H1 (cell line): ENCODE data around the gene CGRRF1. TPM values are rescaled to one million over a fixed set of nuclear protein-coding genes. Genes with fewer than 3 reads are reported as not detected.

ENCODE experiments used
- ASH2L ChIP-seq: fragments of 200-600, 300-600 bp; sonication (generic); IDR thresholded peaks from one replicate; pipeline ENCODE4 v1.7.1; 2017; ENCODE audit warnings: low read length
- BACH1 ChIP-seq: IDR thresholded peaks from 2 replicates; pipeline ENCODE4 v1.6.1; 2012; ENCODE audit warnings: low read length, improper control_type of control experiment
- CEBPB ChIP-seq: IDR thresholded peaks from 2 replicates; pipeline ENCODE4 v1.6.1; 2012; ENCODE audit warnings: low read depth, low read length
- NRF1 ChIP-seq: IDR thresholded peaks from 2 replicates; pipeline ENCODE4 v1.6.1; 2011; ENCODE audit warnings: mild to moderate bottlenecking, low read depth, low read length, improper control_type of control experiment
- RAD21 ChIP-seq, 2 experiments: IDR thresholded peaks in 1 of 2; conservative IDR thresholded peaks in 1 of 2; 2 replicates each; pipeline ENCODE4 v1.6.1; 2011; ENCODE audit warnings: low read depth in 2 of 2, low read length in 2 of 2, improper control_type of control experiment in 1 of 2, inconsistent platforms in 1 of 2, mild to moderate bottlenecking in 1 of 2, moderate library complexity in 1 of 2
- SAP30 ChIP-seq: fragments of 300-600 bp; sonication (generic); IDR thresholded peaks from 2 replicates; pipeline ENCODE4 v1.7.1; 2012; ENCODE audit warnings: low read length, moderate library complexity, mild to moderate bottlenecking, inconsistent platforms; ENCODE audit not compliant: insufficient read depth, insufficient replicate concordance
- SRF ChIP-seq: IDR thresholded peaks from 2 replicates; pipeline ENCODE4 v1.6.1; 2011; ENCODE audit warnings: mild to moderate bottlenecking, low read depth, low read length, moderate library complexity
- polyA plus RNA-seq, 7 experiments: library from polyadenylated mRNA; depleted of rRNA in 3 of 7; stranded (reverse) in 5 of 7; unstranded in 2 of 7; fragments of >200 nt in 5 of 7; fragments of 200-250 nt in 2 of 7; gene quantifications; 1 replicate in 5 of 7; 2 replicates in 1 of 7; 4 replicates in 1 of 7; pipeline versions ENCODE4 v1.2.1 to v1.2.3, GENCODE V29; 2011 to 2013; ENCODE audit warnings: missing spikeins in 2 of 7, mixed read lengths in 2 of 7
- total RNA-seq: library from RNA; stranded (reverse); fragmentation: NEBNext Ultra II Directional; extraction: Animal tissue kit (Norgen Biotek cat#: 25700); gene quantifications from 2 replicates; pipeline ENCODE4 v1.2.1, GENCODE V29; 2021
- TF ChIP-seq, protein P1 (sequence below): fragments of 300-600 bp; sonication (generic); IDR thresholded peaks from 2 replicates; pipeline ENCODE4 v1.7.1; 2012; ENCODE audit warnings: low read length, moderate library complexity, mild to moderate bottlenecking, inconsistent platforms; ENCODE audit not compliant: insufficient replicate concordance
- TF ChIP-seq, protein P2 (sequence below): IDR thresholded peaks from 2 replicates; pipeline ENCODE4 v1.6.1; 2012; ENCODE audit warnings: inconsistent platforms

The CGRRF1 gene
- total and polyA plus RNA-seq, 2 of the 8 experiments (the other 6 are each of a cell fraction or from before 2014, with no cell fraction given) = 7.4 to 20.2 TPM

DNA sequence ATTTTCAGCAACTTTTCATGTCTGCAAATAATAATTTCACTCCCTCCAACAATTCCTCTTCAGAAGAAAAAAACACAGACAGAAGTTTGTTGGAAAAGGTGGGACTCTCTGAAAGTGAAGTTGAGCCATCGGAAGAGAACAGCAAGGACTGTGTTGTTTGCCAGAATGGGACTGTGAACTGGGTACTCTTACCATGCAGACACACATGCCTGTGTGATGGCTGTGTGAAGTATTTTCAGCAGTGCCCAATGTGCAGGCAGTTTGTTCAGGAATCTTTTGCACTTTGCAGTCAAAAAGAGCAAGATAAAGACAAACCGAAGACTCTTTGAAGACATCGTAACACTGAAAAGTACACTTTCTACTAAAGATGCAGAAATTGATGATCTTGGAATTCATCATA is 28.3 kb downstream of the CGRRF1 start (continued):
- TF ChIP-seq, protein P1, sequence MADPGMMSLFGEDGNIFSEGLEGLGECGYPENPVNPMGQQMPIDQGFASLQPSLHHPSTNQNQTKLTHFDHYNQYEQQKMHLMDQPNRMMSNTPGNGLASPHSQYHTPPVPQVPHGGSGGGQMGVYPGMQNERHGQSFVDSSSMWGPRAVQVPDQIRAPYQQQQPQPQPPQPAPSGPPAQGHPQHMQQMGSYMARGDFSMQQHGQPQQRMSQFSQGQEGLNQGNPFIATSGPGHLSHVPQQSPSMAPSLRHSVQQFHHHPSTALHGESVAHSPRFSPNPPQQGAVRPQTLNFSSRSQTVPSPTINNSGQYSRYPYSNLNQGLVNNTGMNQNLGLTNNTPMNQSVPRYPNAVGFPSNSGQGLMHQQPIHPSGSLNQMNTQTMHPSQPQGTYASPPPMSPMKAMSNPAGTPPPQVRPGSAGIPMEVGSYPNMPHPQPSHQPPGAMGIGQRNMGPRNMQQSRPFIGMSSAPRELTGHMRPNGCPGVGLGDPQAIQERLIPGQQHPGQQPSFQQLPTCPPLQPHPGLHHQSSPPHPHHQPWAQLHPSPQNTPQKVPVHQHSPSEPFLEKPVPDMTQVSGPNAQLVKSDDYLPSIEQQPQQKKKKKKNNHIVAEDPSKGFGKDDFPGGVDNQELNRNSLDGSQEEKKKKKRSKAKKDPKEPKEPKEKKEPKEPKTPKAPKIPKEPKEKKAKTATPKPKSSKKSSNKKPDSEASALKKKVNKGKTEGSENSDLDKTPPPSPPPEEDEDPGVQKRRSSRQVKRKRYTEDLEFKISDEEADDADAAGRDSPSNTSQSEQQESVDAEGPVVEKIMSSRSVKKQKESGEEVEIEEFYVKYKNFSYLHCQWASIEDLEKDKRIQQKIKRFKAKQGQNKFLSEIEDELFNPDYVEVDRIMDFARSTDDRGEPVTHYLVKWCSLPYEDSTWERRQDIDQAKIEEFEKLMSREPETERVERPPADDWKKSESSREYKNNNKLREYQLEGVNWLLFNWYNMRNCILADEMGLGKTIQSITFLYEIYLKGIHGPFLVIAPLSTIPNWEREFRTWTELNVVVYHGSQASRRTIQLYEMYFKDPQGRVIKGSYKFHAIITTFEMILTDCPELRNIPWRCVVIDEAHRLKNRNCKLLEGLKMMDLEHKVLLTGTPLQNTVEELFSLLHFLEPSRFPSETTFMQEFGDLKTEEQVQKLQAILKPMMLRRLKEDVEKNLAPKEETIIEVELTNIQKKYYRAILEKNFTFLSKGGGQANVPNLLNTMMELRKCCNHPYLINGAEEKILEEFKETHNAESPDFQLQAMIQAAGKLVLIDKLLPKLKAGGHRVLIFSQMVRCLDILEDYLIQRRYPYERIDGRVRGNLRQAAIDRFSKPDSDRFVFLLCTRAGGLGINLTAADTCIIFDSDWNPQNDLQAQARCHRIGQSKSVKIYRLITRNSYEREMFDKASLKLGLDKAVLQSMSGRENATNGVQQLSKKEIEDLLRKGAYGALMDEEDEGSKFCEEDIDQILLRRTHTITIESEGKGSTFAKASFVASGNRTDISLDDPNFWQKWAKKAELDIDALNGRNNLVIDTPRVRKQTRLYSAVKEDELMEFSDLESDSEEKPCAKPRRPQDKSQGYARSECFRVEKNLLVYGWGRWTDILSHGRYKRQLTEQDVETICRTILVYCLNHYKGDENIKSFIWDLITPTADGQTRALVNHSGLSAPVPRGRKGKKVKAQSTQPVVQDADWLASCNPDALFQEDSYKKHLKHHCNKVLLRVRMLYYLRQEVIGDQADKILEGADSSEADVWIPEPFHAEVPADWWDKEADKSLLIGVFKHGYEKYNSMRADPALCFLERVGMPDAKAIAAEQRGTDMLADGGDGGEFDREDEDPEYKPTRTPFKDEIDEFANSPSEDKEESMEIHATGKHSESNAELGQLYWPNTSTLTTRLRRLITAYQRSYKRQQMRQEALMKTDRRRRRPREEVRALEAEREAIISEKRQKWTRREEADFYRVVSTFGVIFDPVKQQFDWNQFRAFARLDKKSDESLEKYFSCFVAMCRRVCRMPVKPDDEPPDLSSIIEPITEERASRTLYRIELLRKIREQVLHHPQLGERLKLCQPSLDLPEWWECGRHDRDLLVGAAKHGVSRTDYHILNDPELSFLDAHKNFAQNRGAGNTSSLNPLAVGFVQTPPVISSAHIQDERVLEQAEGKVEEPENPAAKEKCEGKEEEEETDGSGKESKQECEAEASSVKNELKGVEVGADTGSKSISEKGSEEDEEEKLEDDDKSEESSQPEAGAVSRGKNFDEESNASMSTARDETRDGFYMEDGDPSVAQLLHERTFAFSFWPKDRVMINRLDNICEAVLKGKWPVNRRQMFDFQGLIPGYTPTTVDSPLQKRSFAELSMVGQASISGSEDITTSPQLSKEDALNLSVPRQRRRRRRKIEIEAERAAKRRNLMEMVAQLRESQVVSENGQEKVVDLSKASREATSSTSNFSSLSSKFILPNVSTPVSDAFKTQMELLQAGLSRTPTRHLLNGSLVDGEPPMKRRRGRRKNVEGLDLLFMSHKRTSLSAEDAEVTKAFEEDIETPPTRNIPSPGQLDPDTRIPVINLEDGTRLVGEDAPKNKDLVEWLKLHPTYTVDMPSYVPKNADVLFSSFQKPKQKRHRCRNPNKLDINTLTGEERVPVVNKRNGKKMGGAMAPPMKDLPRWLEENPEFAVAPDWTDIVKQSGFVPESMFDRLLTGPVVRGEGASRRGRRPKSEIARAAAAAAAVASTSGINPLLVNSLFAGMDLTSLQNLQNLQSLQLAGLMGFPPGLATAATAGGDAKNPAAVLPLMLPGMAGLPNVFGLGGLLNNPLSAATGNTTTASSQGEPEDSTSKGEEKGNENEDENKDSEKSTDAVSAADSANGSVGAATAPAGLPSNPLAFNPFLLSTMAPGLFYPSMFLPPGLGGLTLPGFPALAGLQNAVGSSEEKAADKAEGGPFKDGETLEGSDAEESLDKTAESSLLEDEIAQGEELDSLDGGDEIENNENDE = no peak
- TF ChIP-seq RAD21 (IDR thresholded peaks at IDR 0.05 in 1 of 2, conservative IDR thresholded peaks at IDR 0.05 in 1 of 2; ENCODE audit: low read depth in 2 of 2, low read length in 2 of 2) = no peak
- no peak for TF ChIP-seq ASH2L
- no peak for TF ChIP-seq CEBPB
- TF ChIP-seq, protein P2, sequence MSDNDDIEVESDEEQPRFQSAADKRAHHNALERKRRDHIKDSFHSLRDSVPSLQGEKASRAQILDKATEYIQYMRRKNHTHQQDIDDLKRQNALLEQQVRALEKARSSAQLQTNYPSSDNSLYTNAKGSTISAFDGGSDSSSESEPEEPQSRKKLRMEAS = no peak
- TF ChIP-seq SAP30 = no peak
- no peak for TF ChIP-seq BACH1
- TF ChIP-seq NRF1 = no peak
- no peak for TF ChIP-seq SRF
